WTC11 (cell line): Measurements from ENCODE around the gene ASGR1. TPM values are rescaled to one million over a fixed set of nuclear protein-coding genes. Genes with fewer than 3 reads are reported as not detected.

Experiments used
- ATAC-seq: fragments of 200-7000 bp; cut with Tn5 transposase; 2 replicates; pipeline ENCODE4 v1.10.0; 2021; ENCODE audit warnings: mild to moderate bottlenecking, moderate library complexity
- CTCF ChIA-PET: fragments of 300-600 bp; sonication (Branson Sonifier 250); formaldehyde crosslinking; loops from one replicate; lab custom pipeline; 2021; ENCODE audit warnings: antibody characterized with exemption; lab: Charles Lee
- POLR2A ChIA-PET: fragments of 350-600 bp; sonication (Branson Sonifier 250); formaldehyde crosslinking; loops from one replicate; lab custom pipeline; 2021; ENCODE audit warnings: antibody characterized with exemption; lab: Charles Lee
- DNase-seq: peaks from one replicate; pipeline ENCODE4 v3.0.0; 2021; ENCODE audit warnings: low spot score
- H3K27ac Mint-ChIP-seq: 2 replicates; pipeline ENCODE4 v1.8.0; 2021; ENCODE audit warnings: mixed read lengths
- H3K27me3 Mint-ChIP-seq: 2 replicates; pipeline ENCODE4 v1.8.0; 2021; ENCODE audit warnings: low read depth, mild to moderate bottlenecking, moderate library complexity, mixed read lengths
- H3K36me3 Mint-ChIP-seq: 2 replicates; pipeline ENCODE4 v1.8.0; 2021; ENCODE audit warnings: mixed read lengths
- H3K4me1 Mint-ChIP-seq: 2 replicates; pipeline ENCODE4 v1.8.0; 2022; ENCODE audit warnings: mixed read lengths
- H3K4me3 Mint-ChIP-seq: 2 replicates; pipeline ENCODE4 v1.8.0; 2021; ENCODE audit warnings: mild to moderate bottlenecking, moderate library complexity, mixed read lengths
- H3K9me3 Mint-ChIP-seq: 2 replicates; pipeline ENCODE4 v1.8.0; 2021; ENCODE audit warnings: mixed read lengths
- CREM ChIP-seq: sonication (generic); formaldehyde crosslinking; IDR thresholded peaks from 2 replicates; pipeline ENCODE4 v1.8.1; 2022; ENCODE audit warnings: mild to moderate bottlenecking, missing genetic modification reagents, moderate library complexity
- GABPB1 ChIP-seq: sonication (generic); formaldehyde crosslinking; IDR thresholded peaks from 2 replicates; pipeline ENCODE4 v1.8.1; 2023; ENCODE audit warnings: mild to moderate bottlenecking, missing genetic modification reagents
- HMGA2 ChIP-seq: fragments of 250-450 bp; sonication (Bioruptor Pico); IDR thresholded peaks from 2 replicates; pipeline ENCODE4 v1.4.0; 2021; ENCODE audit warnings: mild to moderate bottlenecking, moderate library complexity
- IRF2 ChIP-seq: sonication (generic); formaldehyde crosslinking; IDR thresholded peaks from 2 replicates; pipeline ENCODE4 v1.8.0; 2022; ENCODE audit warnings: low read depth, missing genetic modification reagents, borderline replicate concordance
- JAZF1 ChIP-seq: fragments of 250-450 bp; sonication (Bioruptor Pico); IDR thresholded peaks from 2 replicates; pipeline ENCODE4 v1.9.0; 2021; ENCODE audit warnings: moderate library complexity, mild to moderate bottlenecking, inconsistent platforms
- MXD4 ChIP-seq: fragments of 250-450 bp; sonication (Bioruptor Pico); IDR thresholded peaks from 2 replicates; pipeline ENCODE4 v1.8.0; 2021; ENCODE audit warnings: mild to moderate bottlenecking, moderate library complexity, borderline replicate concordance
- MYBL2 ChIP-seq: sonication (generic); formaldehyde crosslinking; IDR thresholded peaks from 2 replicates; pipeline ENCODE4 v1.8.1; 2023; ENCODE audit warnings: mild to moderate bottlenecking, moderate library complexity, missing genetic modification reagents
- NFYB ChIP-seq: sonication (generic); formaldehyde crosslinking; conservative IDR thresholded peaks from 2 replicates; pipeline ENCODE4 v1.8.0; 2022; ENCODE audit warnings: low read depth, missing genetic modification reagents
- NR1H2 ChIP-seq: sonication (generic); formaldehyde crosslinking; IDR thresholded peaks from 2 replicates; pipeline ENCODE4 v1.9.0; 2021; ENCODE audit warnings: mild to moderate bottlenecking, moderate library complexity, missing genetic modification reagents
- NR2C2 ChIP-seq: sonication (generic); formaldehyde crosslinking; IDR thresholded peaks from 2 replicates; pipeline ENCODE4 v1.8.0; 2022; ENCODE audit warnings: mild to moderate bottlenecking, missing genetic modification reagents
- OVOL2 ChIP-seq: fragments of 250-450 bp; sonication (Bioruptor Pico); IDR thresholded peaks from 2 replicates; pipeline ENCODE4 v1.9.0; 2021; ENCODE audit warnings: mild to moderate bottlenecking, borderline replicate concordance
- SP1 ChIP-seq: sonication (generic); formaldehyde crosslinking; conservative IDR thresholded peaks from 2 replicates; pipeline ENCODE4 v1.8.1; 2022; ENCODE audit warnings: missing genetic modification reagents
- TEAD1 ChIP-seq: sonication (generic); formaldehyde crosslinking; IDR thresholded peaks from 2 replicates; pipeline ENCODE4 v1.8.0; 2022; ENCODE audit warnings: mild to moderate bottlenecking, missing genetic modification reagents
- ZBTB21 ChIP-seq: sonication (generic); formaldehyde crosslinking; IDR thresholded peaks from 2 replicates; pipeline ENCODE4 v1.8.1; 2023; ENCODE audit warnings: mild to moderate bottlenecking, missing genetic modification reagents, borderline replicate concordance
- ZNF232 ChIP-seq: sonication (generic); formaldehyde crosslinking; IDR thresholded peaks from 2 replicates; pipeline ENCODE4 v1.8.0; 2022; ENCODE audit warnings: mild to moderate bottlenecking, missing genetic modification reagents
- ZNF423 ChIP-seq: fragments of 250-450 bp; sonication (Bioruptor Pico); IDR thresholded peaks from 2 replicates; pipeline ENCODE4 v2.1.2; 2022; ENCODE audit warnings: mild to moderate bottlenecking, moderate library complexity
- total RNA-seq: library from RNA; stranded (reverse); gene quantifications from 3 replicates; pipeline ENCODE4 v1.2.3, GENCODE V29; 2021
- TF ChIP-seq, protein P1 (sequence below): sonication (generic); formaldehyde crosslinking; IDR thresholded peaks from 2 replicates; pipeline ENCODE4 v1.8.0; 2022; ENCODE audit warnings: mild to moderate bottlenecking, missing genetic modification reagents
- TF ChIP-seq, protein P2 (sequence below): sonication (generic); formaldehyde crosslinking; IDR thresholded peaks from 2 replicates; pipeline ENCODE4 v1.8.0; 2023; ENCODE audit warnings: mild to moderate bottlenecking, missing genetic modification reagents
- TF ChIP-seq, protein P3 (sequence below): sonication (generic); formaldehyde crosslinking; IDR thresholded peaks from 2 replicates; pipeline ENCODE4 v1.8.1; 2023; ENCODE audit warnings: mild to moderate bottlenecking, missing genetic modification reagents
- TF ChIP-seq, protein P4 (sequence below): sonication (generic); formaldehyde crosslinking; IDR thresholded peaks from 2 replicates; pipeline ENCODE4 v1.8.1; 2022; ENCODE audit warnings: missing genetic modification reagents, borderline replicate concordance
- TF ChIP-seq, protein P5 (sequence below): sonication (generic); formaldehyde crosslinking; IDR thresholded peaks from 2 replicates; pipeline ENCODE4 v1.8.1; 2023; ENCODE audit warnings: mild to moderate bottlenecking, missing genetic modification reagents
- TF ChIP-seq, protein P6 (sequence below): sonication (generic); formaldehyde crosslinking; IDR thresholded peaks from 2 replicates; pipeline ENCODE4 v1.8.0; 2022; ENCODE audit warnings: mild to moderate bottlenecking, missing genetic modification reagents
- TF ChIP-seq, protein P7 (sequence below): fragments of 250-450 bp; sonication (Bioruptor Pico); IDR thresholded peaks from 2 replicates; pipeline ENCODE4 v1.9.0; 2021; ENCODE audit warnings: mild to moderate bottlenecking
- TF ChIP-seq, protein P8 (sequence below): fragments of 200-600 bp; IDR thresholded peaks from 2 replicates; pipeline ENCODE4 v1.8.0; 2022; ENCODE audit warnings: antibody characterized with exemption

ASGR1 gene
- total RNA-seq, 1 experiment from 2014 or later, result 13.3 TPM

DNA sequence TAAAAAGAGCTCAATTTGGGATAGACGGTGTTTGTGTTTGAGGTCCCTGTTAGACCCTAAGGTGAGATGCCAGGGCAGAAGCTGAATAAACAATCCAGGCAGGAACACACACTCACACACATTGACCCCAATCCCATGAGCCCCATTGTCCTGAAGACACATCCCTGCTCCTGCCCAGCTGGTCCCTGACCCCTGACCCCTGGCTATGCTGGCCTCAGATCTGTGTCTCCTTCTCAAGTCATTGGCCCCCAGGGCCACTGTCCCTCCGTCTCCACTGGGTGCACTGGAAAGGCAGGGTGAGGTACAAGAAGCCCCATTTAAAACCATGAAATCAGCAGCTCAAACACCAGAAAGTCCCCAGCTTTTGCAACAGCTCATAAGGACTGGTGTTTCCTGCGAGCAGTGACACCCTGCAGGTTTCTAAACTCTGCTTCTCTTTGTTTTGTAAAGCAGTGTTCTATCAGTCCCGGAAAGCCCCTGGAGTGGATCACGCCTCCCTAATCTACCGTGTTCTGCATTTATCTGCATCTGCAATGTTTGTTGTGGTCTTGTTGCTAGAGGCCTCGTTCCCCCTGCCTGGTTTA lies 46.6 kb downstream of the ASGR1 start (continued):
- TF ChIP-seq SP1 (CRISPR knock-in tag) (no peak), OVOL2 (no peak), ZNF232 (CRISPR knock-in tag) (no peak), IRF2 (no peak), NR2C2 (CRISPR knock-in tag) (0 out of 2 replicates have a peak, but pooled peaks have one; percentile 20), HMGA2 (CRISPR knock-in tag) (no peak), CREM (CRISPR knock-in tag) (0 out of 2 replicates have a peak, but pooled peaks have one; percentile 29), ZNF423 (CRISPR knock-in tag) (peak; percentile 28; the same call in 1 of the 2 replicates), TEAD1 (no peak)
- TF ChIP-seq, protein P1, sequence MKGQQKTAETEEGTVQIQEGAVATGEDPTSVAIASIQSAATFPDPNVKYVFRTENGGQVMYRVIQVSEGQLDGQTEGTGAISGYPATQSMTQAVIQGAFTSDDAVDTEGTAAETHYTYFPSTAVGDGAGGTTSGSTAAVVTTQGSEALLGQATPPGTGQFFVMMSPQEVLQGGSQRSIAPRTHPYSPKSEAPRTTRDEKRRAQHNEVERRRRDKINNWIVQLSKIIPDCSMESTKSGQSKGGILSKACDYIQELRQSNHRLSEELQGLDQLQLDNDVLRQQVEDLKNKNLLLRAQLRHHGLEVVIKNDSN (CRISPR knock-in tag), result no peak
- TF ChIP-seq, protein P2, sequence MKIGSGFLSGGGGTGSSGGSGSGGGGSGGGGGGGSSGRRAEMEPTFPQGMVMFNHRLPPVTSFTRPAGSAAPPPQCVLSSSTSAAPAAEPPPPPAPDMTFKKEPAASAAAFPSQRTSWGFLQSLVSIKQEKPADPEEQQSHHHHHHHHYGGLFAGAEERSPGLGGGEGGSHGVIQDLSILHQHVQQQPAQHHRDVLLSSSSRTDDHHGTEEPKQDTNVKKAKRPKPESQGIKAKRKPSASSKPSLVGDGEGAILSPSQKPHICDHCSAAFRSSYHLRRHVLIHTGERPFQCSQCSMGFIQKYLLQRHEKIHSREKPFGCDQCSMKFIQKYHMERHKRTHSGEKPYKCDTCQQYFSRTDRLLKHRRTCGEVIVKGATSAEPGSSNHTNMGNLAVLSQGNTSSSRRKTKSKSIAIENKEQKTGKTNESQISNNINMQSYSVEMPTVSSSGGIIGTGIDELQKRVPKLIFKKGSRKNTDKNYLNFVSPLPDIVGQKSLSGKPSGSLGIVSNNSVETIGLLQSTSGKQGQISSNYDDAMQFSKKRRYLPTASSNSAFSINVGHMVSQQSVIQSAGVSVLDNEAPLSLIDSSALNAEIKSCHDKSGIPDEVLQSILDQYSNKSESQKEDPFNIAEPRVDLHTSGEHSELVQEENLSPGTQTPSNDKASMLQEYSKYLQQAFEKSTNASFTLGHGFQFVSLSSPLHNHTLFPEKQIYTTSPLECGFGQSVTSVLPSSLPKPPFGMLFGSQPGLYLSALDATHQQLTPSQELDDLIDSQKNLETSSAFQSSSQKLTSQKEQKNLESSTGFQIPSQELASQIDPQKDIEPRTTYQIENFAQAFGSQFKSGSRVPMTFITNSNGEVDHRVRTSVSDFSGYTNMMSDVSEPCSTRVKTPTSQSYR (CRISPR knock-in tag), result no peak
- TF ChIP-seq, protein P3, sequence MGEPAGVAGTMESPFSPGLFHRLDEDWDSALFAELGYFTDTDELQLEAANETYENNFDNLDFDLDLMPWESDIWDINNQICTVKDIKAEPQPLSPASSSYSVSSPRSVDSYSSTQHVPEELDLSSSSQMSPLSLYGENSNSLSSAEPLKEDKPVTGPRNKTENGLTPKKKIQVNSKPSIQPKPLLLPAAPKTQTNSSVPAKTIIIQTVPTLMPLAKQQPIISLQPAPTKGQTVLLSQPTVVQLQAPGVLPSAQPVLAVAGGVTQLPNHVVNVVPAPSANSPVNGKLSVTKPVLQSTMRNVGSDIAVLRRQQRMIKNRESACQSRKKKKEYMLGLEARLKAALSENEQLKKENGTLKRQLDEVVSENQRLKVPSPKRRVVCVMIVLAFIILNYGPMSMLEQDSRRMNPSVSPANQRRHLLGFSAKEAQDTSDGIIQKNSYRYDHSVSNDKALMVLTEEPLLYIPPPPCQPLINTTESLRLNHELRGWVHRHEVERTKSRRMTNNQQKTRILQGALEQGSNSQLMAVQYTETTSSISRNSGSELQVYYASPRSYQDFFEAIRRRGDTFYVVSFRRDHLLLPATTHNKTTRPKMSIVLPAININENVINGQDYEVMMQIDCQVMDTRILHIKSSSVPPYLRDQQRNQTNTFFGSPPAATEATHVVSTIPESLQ, result no peak
- TF ChIP-seq, protein P4, sequence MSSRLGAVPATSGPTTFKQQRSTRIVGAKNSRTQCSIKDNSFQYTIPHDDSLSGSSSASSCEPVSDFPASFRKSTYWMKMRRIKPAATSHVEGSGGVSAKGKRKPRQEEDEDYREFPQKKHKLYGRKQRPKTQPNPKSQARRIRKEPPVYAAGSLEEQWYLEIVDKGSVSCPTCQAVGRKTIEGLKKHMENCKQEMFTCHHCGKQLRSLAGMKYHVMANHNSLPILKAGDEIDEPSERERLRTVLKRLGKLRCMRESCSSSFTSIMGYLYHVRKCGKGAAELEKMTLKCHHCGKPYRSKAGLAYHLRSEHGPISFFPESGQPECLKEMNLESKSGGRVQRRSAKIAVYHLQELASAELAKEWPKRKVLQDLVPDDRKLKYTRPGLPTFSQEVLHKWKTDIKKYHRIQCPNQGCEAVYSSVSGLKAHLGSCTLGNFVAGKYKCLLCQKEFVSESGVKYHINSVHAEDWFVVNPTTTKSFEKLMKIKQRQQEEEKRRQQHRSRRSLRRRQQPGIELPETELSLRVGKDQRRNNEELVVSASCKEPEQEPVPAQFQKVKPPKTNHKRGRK (CRISPR knock-in tag), result no peak
- TF ChIP-seq, protein P5, sequence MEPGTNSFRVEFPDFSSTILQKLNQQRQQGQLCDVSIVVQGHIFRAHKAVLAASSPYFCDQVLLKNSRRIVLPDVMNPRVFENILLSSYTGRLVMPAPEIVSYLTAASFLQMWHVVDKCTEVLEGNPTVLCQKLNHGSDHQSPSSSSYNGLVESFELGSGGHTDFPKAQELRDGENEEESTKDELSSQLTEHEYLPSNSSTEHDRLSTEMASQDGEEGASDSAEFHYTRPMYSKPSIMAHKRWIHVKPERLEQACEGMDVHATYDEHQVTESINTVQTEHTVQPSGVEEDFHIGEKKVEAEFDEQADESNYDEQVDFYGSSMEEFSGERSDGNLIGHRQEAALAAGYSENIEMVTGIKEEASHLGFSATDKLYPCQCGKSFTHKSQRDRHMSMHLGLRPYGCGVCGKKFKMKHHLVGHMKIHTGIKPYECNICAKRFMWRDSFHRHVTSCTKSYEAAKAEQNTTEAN (CRISPR knock-in tag), result 0 out of 2 replicates have a peak, but pooled peaks have one; percentile 32

DNA sequence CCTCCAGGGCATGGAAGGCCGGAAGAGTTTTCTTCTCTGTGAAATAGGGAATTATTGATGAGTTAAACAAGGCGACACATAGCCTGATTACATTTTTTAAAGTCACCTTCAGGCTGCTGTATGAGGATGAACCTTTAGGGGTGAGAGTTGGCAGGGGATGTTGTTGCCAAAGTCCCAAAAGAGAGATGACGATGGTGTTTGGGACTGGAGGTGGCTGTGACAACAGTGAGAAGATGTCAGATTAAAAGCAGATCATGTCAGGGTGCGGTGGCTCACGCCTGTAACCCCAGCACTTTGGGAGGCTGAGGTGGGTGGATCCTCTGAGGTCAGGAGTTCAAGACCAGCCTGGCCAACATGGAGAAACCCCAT lies 47.8 kb downstream of the ASGR1 start:
- POLR2A ChIA-PET, result no interaction called here
- H3K9me3 Mint-ChIP-seq, result no peaks in the 10 kb centered on the region
- ATAC-seq (no peak), DNase-seq (no peak)
- no peaks in the 10 kb centered on the region for H3K36me3 Mint-ChIP-seq
- H3K27me3 Mint-ChIP-seq, result peaks cover 67% of the 10 kb centered on the region
- peak overlapping the region; percentile 82 for H3K27ac Mint-ChIP-seq
- peak overlapping the region; percentile 32; the same call in 1 of the 2 replicates for H3K4me3 Mint-ChIP-seq
- H3K4me1 Mint-ChIP-seq, result peaks cover 61% of the 10 kb centered on the region
- CTCF ChIA-PET, result interaction anchor here (1.4 to 3.2 kb wide), 7 partner anchors 14 to 86 kb away, joined by 3 to 64 read pairs (median 31); partner anchors contain the start of genes ASGR1 and SLC16A11
- TF ChIP-seq MYBL2 (CRISPR knock-in tag), result no peak
- TF ChIP-seq, protein P6, sequence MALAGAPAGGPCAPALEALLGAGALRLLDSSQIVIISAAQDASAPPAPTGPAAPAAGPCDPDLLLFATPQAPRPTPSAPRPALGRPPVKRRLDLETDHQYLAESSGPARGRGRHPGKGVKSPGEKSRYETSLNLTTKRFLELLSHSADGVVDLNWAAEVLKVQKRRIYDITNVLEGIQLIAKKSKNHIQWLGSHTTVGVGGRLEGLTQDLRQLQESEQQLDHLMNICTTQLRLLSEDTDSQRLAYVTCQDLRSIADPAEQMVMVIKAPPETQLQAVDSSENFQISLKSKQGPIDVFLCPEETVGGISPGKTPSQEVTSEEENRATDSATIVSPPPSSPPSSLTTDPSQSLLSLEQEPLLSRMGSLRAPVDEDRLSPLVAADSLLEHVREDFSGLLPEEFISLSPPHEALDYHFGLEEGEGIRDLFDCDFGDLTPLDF (CRISPR knock-in tag), result no peak
- TF ChIP-seq, protein P5 (CRISPR knock-in tag), result no peak
- TF ChIP-seq, protein P7, sequence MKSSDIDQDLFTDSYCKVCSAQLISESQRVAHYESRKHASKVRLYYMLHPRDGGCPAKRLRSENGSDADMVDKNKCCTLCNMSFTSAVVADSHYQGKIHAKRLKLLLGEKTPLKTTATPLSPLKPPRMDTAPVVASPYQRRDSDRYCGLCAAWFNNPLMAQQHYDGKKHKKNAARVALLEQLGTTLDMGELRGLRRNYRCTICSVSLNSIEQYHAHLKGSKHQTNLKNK (CRISPR knock-in tag), result no peak
- no peak for TF ChIP-seq JAZF1
- TF ChIP-seq TEAD1, result no peak
- TF ChIP-seq ZBTB21, result no peak
- no peak for TF ChIP-seq CREM (CRISPR knock-in tag)
- no peak for TF ChIP-seq MXD4 (CRISPR knock-in tag)
- no peak for TF ChIP-seq GABPB1 (CRISPR knock-in tag)
- no peak for TF ChIP-seq NFYB
- TF ChIP-seq NR1H2, result no peak
- TF ChIP-seq, protein P8, sequence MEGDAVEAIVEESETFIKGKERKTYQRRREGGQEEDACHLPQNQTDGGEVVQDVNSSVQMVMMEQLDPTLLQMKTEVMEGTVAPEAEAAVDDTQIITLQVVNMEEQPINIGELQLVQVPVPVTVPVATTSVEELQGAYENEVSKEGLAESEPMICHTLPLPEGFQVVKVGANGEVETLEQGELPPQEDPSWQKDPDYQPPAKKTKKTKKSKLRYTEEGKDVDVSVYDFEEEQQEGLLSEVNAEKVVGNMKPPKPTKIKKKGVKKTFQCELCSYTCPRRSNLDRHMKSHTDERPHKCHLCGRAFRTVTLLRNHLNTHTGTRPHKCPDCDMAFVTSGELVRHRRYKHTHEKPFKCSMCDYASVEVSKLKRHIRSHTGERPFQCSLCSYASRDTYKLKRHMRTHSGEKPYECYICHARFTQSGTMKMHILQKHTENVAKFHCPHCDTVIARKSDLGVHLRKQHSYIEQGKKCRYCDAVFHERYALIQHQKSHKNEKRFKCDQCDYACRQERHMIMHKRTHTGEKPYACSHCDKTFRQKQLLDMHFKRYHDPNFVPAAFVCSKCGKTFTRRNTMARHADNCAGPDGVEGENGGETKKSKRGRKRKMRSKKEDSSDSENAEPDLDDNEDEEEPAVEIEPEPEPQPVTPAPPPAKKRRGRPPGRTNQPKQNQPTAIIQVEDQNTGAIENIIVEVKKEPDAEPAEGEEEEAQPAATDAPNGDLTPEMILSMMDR, result no peak
